Effector memory CD8-positive, alpha-beta T cell (primary cell): Measurements from ENCODE around the gene HCAR1.
"Not testable (repeated sequence)": the region's sequence is repeated elsewhere in the genome, so short reads cannot be mapped to it uniquely, and the experiment has no call there.

Experiments
- ATAC-seq: fragments of 150-1000 bp; cut with Tn5 transposase; replicated peaks from 2 replicates; pipeline ENCODE4 v1.10.0; 2021; ENCODE audit warnings: mild to moderate bottlenecking, moderate library complexity
- DNase-seq, 3 experiments: peaks; one replicate each; pipeline ENCODE4 v3.0.0; 2021
- H3K27ac Mint-ChIP-seq, 2 donors: one replicate each; pipeline ENCODE4 v1.8.0; 2022; ENCODE audit warnings: mild to moderate bottlenecking in 2 of 2, mixed read lengths in 2 of 2, moderate library complexity in 2 of 2
- H3K27me3 Mint-ChIP-seq, 2 donors: one replicate each; pipeline ENCODE4 v1.8.0; 2022; ENCODE audit warnings: mixed read lengths in 2 of 2
- H3K36me3 Mint-ChIP-seq: one replicate; pipeline ENCODE4 v1.8.0; 2022; ENCODE audit warnings: mild to moderate bottlenecking, moderate library complexity, mixed read lengths; ENCODE audit not compliant: insufficient read depth
- H3K4me1 Mint-ChIP-seq, 2 donors: one replicate each; pipeline ENCODE4 v1.8.0; 2022; ENCODE audit warnings: low read depth in 2 of 2, mixed read lengths in 2 of 2
- H3K4me3 Mint-ChIP-seq, 2 donors: one replicate each; pipeline ENCODE4 v1.8.0; 2022; ENCODE audit warnings: mild to moderate bottlenecking in 2 of 2, mixed read lengths in 2 of 2, moderate library complexity in 2 of 2
- H3K9me3 Mint-ChIP-seq, 2 donors: one replicate each; pipeline ENCODE4 v1.8.0; 2022; ENCODE audit warnings: mixed read lengths in 2 of 2

The HCAR1 gene

GRCh38 chr12:122709287-122709686, 21.4 kb downstream of the HCAR1 start:
- not testable (repeated sequence) for H3K27ac Mint-ChIP-seq, DNase-seq, ATAC-seq, H3K4me3 Mint-ChIP-seq, H3K9me3 Mint-ChIP-seq, H3K36me3 Mint-ChIP-seq, H3K4me1 Mint-ChIP-seq
- peaks cover 5 to 10% of the 10 kb centered on the region in 2 donors for H3K27me3 Mint-ChIP-seq

- H3K9me3 Mint-ChIP-seq, H3K27ac Mint-ChIP-seq, ATAC-seq, DNase-seq, H3K4me3 Mint-ChIP-seq, H3K36me3 Mint-ChIP-seq, H3K4me1 Mint-ChIP-seq: not testable (repeated sequence)
- peaks cover 5 to 13% of the 10 kb centered on the region in 2 donors for H3K27me3 Mint-ChIP-seq
Measured at GRCh38 chr12:122703841-122704240, 26.8 kb downstream of the HCAR1 start.

- ATAC-seq, H3K4me3 Mint-ChIP-seq, H3K27ac Mint-ChIP-seq, H3K4me1 Mint-ChIP-seq, H3K9me3 Mint-ChIP-seq, DNase-seq, H3K36me3 Mint-ChIP-seq: not testable (repeated sequence)
- peaks cover 5 to 13% of the 10 kb centered on the region in 2 donors for H3K27me3 Mint-ChIP-seq
Measured at GRCh38 chr12:122702890-122703611, 27.6 kb downstream of the HCAR1 start, which contains the start of gene HCAR2. Gene HCAR2 (minus strand): TSS chr12:122703357. CDS start chr12:122703283, 74 bp downstream.

GRCh38 chr12:122701481-122701880, 29.2 kb downstream of the HCAR1 start:
- not testable (repeated sequence) for H3K4me3 Mint-ChIP-seq, ATAC-seq
- H3K27me3 Mint-ChIP-seq, result peaks cover 5 to 13% of the 10 kb centered on the region in 2 donors

GRCh38 chr12:122700038-122700710, 30.5 kb downstream of the HCAR1 start:
- ATAC-seq, H3K36me3 Mint-ChIP-seq, DNase-seq, H3K4me3 Mint-ChIP-seq, H3K4me1 Mint-ChIP-seq, H3K9me3 Mint-ChIP-seq, H3K27ac Mint-ChIP-seq: not testable (repeated sequence)
- H3K27me3 Mint-ChIP-seq, result peaks cover 5 to 13% of the 10 kb centered on the region in 2 donors

More at GRCh38 chr12:122701481-122701880, 29.2 kb downstream of the HCAR1 start:
- H3K4me1 Mint-ChIP-seq, H3K27ac Mint-ChIP-seq, H3K36me3 Mint-ChIP-seq, DNase-seq, H3K9me3 Mint-ChIP-seq: not testable (repeated sequence)

- not testable (repeated sequence) for ATAC-seq, H3K27ac Mint-ChIP-seq, H3K4me3 Mint-ChIP-seq, H3K27me3 Mint-ChIP-seq, H3K36me3 Mint-ChIP-seq, DNase-seq, H3K9me3 Mint-ChIP-seq, H3K4me1 Mint-ChIP-seq
Measured at GRCh38 chr12:122696922-122697321, 33.7 kb downstream of the HCAR1 start.

GRCh38 chr12:122691566-122691965, 39.1 kb downstream of the HCAR1 start:
- no peaks in the 10 kb centered on the region for H3K36me3 Mint-ChIP-seq
- no peak for ATAC-seq
- DNase-seq, result no peak
- no peaks in the 10 kb centered on the region for H3K9me3 Mint-ChIP-seq
- H3K4me1 Mint-ChIP-seq, result no peaks in the 10 kb centered on the region
- H3K27me3 Mint-ChIP-seq, result no peaks in the 10 kb centered on the region
- no peak overlapping the region for H3K4me3 Mint-ChIP-seq
- no peak overlapping the region for H3K27ac Mint-ChIP-seq

GRCh38 chr12:122688291-122688690, 42.4 kb downstream of the HCAR1 start:
- Mint-ChIP-seq H3K4me1 (no peaks in the 10 kb centered on the region), H3K9me3 (no peaks in the 10 kb centered on the region), H3K4me3 (no peak overlapping the region), H3K27me3 (no peaks in the 10 kb centered on the region), H3K36me3 (no peaks in the 10 kb centered on the region), H3K27ac (no peak overlapping the region)
- DNase-seq (no peak), ATAC-seq (no peak)

GRCh38 chr12:122687086-122687485, 43.6 kb downstream of the HCAR1 start:
- H3K9me3 Mint-ChIP-seq, result no peaks in the 10 kb centered on the region
- no peak overlapping the region for H3K4me3 Mint-ChIP-seq
- no peaks in the 10 kb centered on the region for H3K4me1 Mint-ChIP-seq
- no peaks in the 10 kb centered on the region for H3K27me3 Mint-ChIP-seq
- H3K36me3 Mint-ChIP-seq, result no peaks in the 10 kb centered on the region
- DNase-seq, result no peak
- no peak for ATAC-seq
- H3K27ac Mint-ChIP-seq, result no peak overlapping the region

- ATAC-seq, result no peak
- no peaks in the 10 kb centered on the region for H3K36me3 Mint-ChIP-seq
- H3K9me3 Mint-ChIP-seq, result no peaks in the 10 kb centered on the region
- no peaks in the 10 kb centered on the region for H3K27me3 Mint-ChIP-seq
- H3K27ac Mint-ChIP-seq, result no peak overlapping the region
- H3K4me1 Mint-ChIP-seq, result no peaks in the 10 kb centered on the region
- no peak for DNase-seq
- H3K4me3 Mint-ChIP-seq, result no peak overlapping the region
Measured at GRCh38 chr12:122686538-122686937, 44.1 kb downstream of the HCAR1 start.

GRCh38 chr12:122684297-122684813, 46.3 kb downstream of the HCAR1 start:
- ATAC-seq (no peak), DNase-seq (no peak)
- H3K27ac Mint-ChIP-seq, result no peak overlapping the region
- peaks cover 0 to 9% of the 10 kb centered on the region in 2 donors for H3K27me3 Mint-ChIP-seq
- H3K9me3 Mint-ChIP-seq, result no peaks in the 10 kb centered on the region
- H3K4me1 Mint-ChIP-seq, result no peaks in the 10 kb centered on the region
- no peaks in the 10 kb centered on the region for H3K36me3 Mint-ChIP-seq
- H3K4me3 Mint-ChIP-seq, result no peak overlapping the region

- Mint-ChIP-seq H3K36me3 (no peaks in the 10 kb centered on the region), H3K4me3 (no peak overlapping the region), H3K27me3 (peaks cover 6 to 9% of the 10 kb centered on the region in 2 donors), H3K4me1 (no peaks in the 10 kb centered on the region), H3K9me3 (no peaks in the 10 kb centered on the region), H3K27ac (no peak overlapping the region)
- DNase-seq (no peak), ATAC-seq (no peak)
Measured at GRCh38 chr12:122681814-122682213, 48.8 kb downstream of the HCAR1 start.

- not testable (repeated sequence) for H3K36me3 Mint-ChIP-seq, ATAC-seq, DNase-seq, H3K27ac Mint-ChIP-seq, H3K9me3 Mint-ChIP-seq, H3K4me1 Mint-ChIP-seq, H3K4me3 Mint-ChIP-seq
- H3K27me3 Mint-ChIP-seq, result peaks cover 8 to 12% of the 10 kb centered on the region in 2 donors
Measured at GRCh38 chr12:122680989-122681388, 49.7 kb downstream of the HCAR1 start.

- DNase-seq, ATAC-seq, H3K9me3 Mint-ChIP-seq, H3K4me3 Mint-ChIP-seq, H3K27ac Mint-ChIP-seq, H3K36me3 Mint-ChIP-seq, H3K4me1 Mint-ChIP-seq: not testable (repeated sequence)
- peaks cover 38 to 47% of the 10 kb centered on the region in 2 donors for H3K27me3 Mint-ChIP-seq
Measured at GRCh38 chr12:122676781-122677180, 53.9 kb downstream of the HCAR1 start.
